Iris pigment epithelial cell (primary cell): ENCODE data around the gene COL7A1.

Source experiments
- DNase-seq: peaks from one replicate; pipeline ENCODE4 v3.0.0-alpha.2; 2011; ENCODE audit warnings: low read depth

The COL7A1 gene

GRCh38 chr3:48619541-48620524 lies 24.7 kb upstream of the COL7A1 start:
- DNase-seq, result no peak

GRCh38 chr3:48617559-48617958 lies 22.4 kb upstream of the COL7A1 start:
- no peak for DNase-seq

- DNase-seq, result peak; percentile 82
Measured at GRCh38 chr3:48614044-48614443, 18.9 kb upstream of the COL7A1 start.

- DNase-seq, result no peak
Measured at GRCh38 chr3:48612309-48612708, 17.2 kb upstream of the COL7A1 start.

- DNase-seq, result peak; percentile 90
Measured at GRCh38 chr3:48609088-48610005, 14.2 kb upstream of the COL7A1 start, which contains the start of gene UQCRC1. UQCRC1 (minus strand) TSS chr3:48609646; CDS start chr3:48609620, 26 bp downstream.

- peak; percentile 16 for DNase-seq
Measured at GRCh38 chr3:48607519-48607918, 12.4 kb upstream of the COL7A1 start.

- no peak for DNase-seq
Measured at GRCh38 chr3:48601622-48601994, 6.5 kb upstream of the COL7A1 start.

- no peak for DNase-seq
Measured at GRCh38 chr3:48600711-48601621, 5.8 kb upstream of the COL7A1 start.

GRCh38 chr3:48599509-48600285 lies 4.6 kb upstream of the COL7A1 start:
- DNase-seq, result no peak

- DNase-seq, result no peak
Measured at GRCh38 chr3:48599077-48599501, 4.0 kb upstream of the COL7A1 start.

GRCh38 chr3:48598323-48599076 lies 3.4 kb upstream of the COL7A1 start:
- peak; percentile 85 for DNase-seq

GRCh38 chr3:48597408-48597800 lies 2.3 kb upstream of the COL7A1 start:
- no peak for DNase-seq

- no peak for DNase-seq
Measured at GRCh38 chr3:48596676-48597407, 1.7 kb upstream of the COL7A1 start.

GRCh38 chr3:48596157-48596556 lies 1.0 kb upstream of the COL7A1 start:
- DNase-seq, result no peak

- peak; percentile 83 for DNase-seq
Measured at GRCh38 chr3:48595526-48596121, 495 bp upstream of the COL7A1 start.

GRCh38 chr3:48594417-48595049 lies 596 bp downstream of the COL7A1 start:
- DNase-seq, result no peak

GRCh38 chr3:48593337-48593736 lies 1.8 kb downstream of the COL7A1 start:
- no peak for DNase-seq

- DNase-seq, result peak; percentile 15
Measured at GRCh38 chr3:48592519-48593087, 2.5 kb downstream of the COL7A1 start.
